Epidermal melanocyte (primary cell): Measurements from ENCODE around the gene CDYL2.

Experiments used
- DNase-seq: peaks from one replicate; pipeline ENCODE4 v3.0.0; 2011; ENCODE audit warnings: low spot score; ENCODE audit not compliant: insufficient read length

The CDYL2 gene

GRCh38 chr16:80627108-80627507, 177.3 kb downstream of the CDYL2 start:
- no peak for DNase-seq

GRCh38 chr16:80623376-80623775, 181.0 kb downstream of the CDYL2 start:
- no peak for DNase-seq

GRCh38 chr16:80622007-80622406, 182.4 kb downstream of the CDYL2 start:
- DNase-seq: no peak

- no peak for DNase-seq
These were observed 183.4 kb downstream of the CDYL2 start for GRCh38 chr16:80620736-80621605.

- no peak for DNase-seq
These were observed 184.6 kb downstream of the CDYL2 start for GRCh38 chr16:80619824-80620223.

GRCh38 chr16:80618862-80619648, 185.3 kb downstream of the CDYL2 start:
- DNase-seq: no peak

GRCh38 chr16:80616362-80616761, 188.0 kb downstream of the CDYL2 start:
- no peak for DNase-seq

- DNase-seq: no peak
These were observed 188.7 kb downstream of the CDYL2 start for GRCh38 chr16:80615735-80616134.

- DNase-seq: no peak
These were observed 189.3 kb downstream of the CDYL2 start for GRCh38 chr16:80614908-80615671.

- DNase-seq: no peak
These were observed 191.9 kb downstream of the CDYL2 start for GRCh38 chr16:80612461-80613017.

- no peak for DNase-seq
These were observed 192.5 kb downstream of the CDYL2 start for GRCh38 chr16:80611930-80612327.

GRCh38 chr16:80611171-80611929, 193.0 kb downstream of the CDYL2 start:
- DNase-seq: no peak

- DNase-seq: no peak
These were observed 193.8 kb downstream of the CDYL2 start for GRCh38 chr16:80610481-80611156.

GRCh38 chr16:80608946-80609345, 195.5 kb downstream of the CDYL2 start:
- no peak for DNase-seq

GRCh38 chr16:80607204-80607603, 197.2 kb downstream of the CDYL2 start:
- DNase-seq: no peak

GRCh38 chr16:80606221-80606766, 198.1 kb downstream of the CDYL2 start:
- DNase-seq: no peak

- DNase-seq: no peak
These were observed 199.6 kb downstream of the CDYL2 start for GRCh38 chr16:80604600-80605355.

- DNase-seq: no peak
These were observed 201.5 kb downstream of the CDYL2 start for GRCh38 chr16:80602894-80603293.

- DNase-seq: no peak
These were observed 203.2 kb downstream of the CDYL2 start for GRCh38 chr16:80601182-80601581.
